ENCODE results near the gene PRRT1B.

GRCh38 chr9:131595696-131596429, 50.5 kb downstream of the PRRT1B start:
- TF ChIP-seq EZH2 (IDR thresholded peaks at IDR 0.05; ENCODE audit: insufficient read depth, poor library complexity, severe bottlenecking) (no peak), EZH2phosphoT487 (IDR thresholded peaks at IDR 0.05; ENCODE audit: insufficient read depth, low read depth) (no peak)
